Uterus (tissue), 2 donors: ENCODE results near the gene PPM1H.

Source experiments
- CTCF ChIP-seq, 4 experiments: fragments of 200-600 bp in 2 of 4; fragments of 450-650 bp in 2 of 4; sonication (generic) in 2 of 4; IDR thresholded peaks; one replicate each; pipeline ENCODE4 v1.5.1; 2016 to 2019; ENCODE audit warnings: antibody characterized with exemption in 4 of 4, mild to moderate bottlenecking in 2 of 4, moderate library complexity in 1 of 4
- POLR2A ChIP-seq, 2 donors: fragments of 450-650 bp; IDR thresholded peaks; one replicate each; pipeline ENCODE4 v1.6.1; 2016; ENCODE audit warnings: antibody characterized with exemption in 2 of 2, mild to moderate bottlenecking in 1 of 2, moderate library complexity in 1 of 2

GRCh38 chr12:62657363-62657632 lies 277.7 kb downstream of the PPM1H start:
- no peak for TF ChIP-seq CTCF (IDR thresholded peaks at IDR 0.05)
- no peak for TF ChIP-seq POLR2A (IDR thresholded peaks at IDR 0.05)
